SHP77 (cell line): Measurements from ENCODE around the gene C1orf198.

Experiments used
- DNase-seq, 2 experiments: peaks; one replicate each; lab custom pipeline; 2025; lab: John Stamatoyannopoulos, UW

Gene C1orf198

GRCh38 chr1:230867903-230868735 lies at the start of gene C1orf198:
Gene C1orf198 (minus strand): TSS chr1:230868521. CDS start chr1:230868512, 9 bp downstream.
- peak in 1 of 2 experiments; percentile 65 for DNase-seq

GRCh38 chr1:230917284-230918135 lies 49.2 kb upstream of the C1orf198 start:
- peak; percentile 79 to 83 for DNase-seq

GRCh38 chr1:230916587-230917283 lies 48.4 kb upstream of the C1orf198 start:
- DNase-seq, result no peak

GRCh38 chr1:230915078-230915477 lies 46.8 kb upstream of the C1orf198 start:
- DNase-seq, result no peak

GRCh38 chr1:230913496-230913895 lies 45.2 kb upstream of the C1orf198 start:
- DNase-seq, result no peak

- no peak for DNase-seq
Measured at GRCh38 chr1:230910755-230911117, 42.4 kb upstream of the C1orf198 start.

GRCh38 chr1:230909974-230910754 lies 41.8 kb upstream of the C1orf198 start:
- DNase-seq, result no peak

GRCh38 chr1:230907472-230908205 lies 39.3 kb upstream of the C1orf198 start:
- no peak for DNase-seq

- no peak for DNase-seq
Measured at GRCh38 chr1:230906226-230906625, 37.9 kb upstream of the C1orf198 start.

- no peak for DNase-seq
Measured at GRCh38 chr1:230905733-230906132, 37.4 kb upstream of the C1orf198 start.

GRCh38 chr1:230902349-230902923 lies 34.1 kb upstream of the C1orf198 start:
- DNase-seq, result no peak

- DNase-seq, result no peak
Measured at GRCh38 chr1:230901671-230902070, 33.4 kb upstream of the C1orf198 start.

GRCh38 chr1:230900984-230901383 lies 32.7 kb upstream of the C1orf198 start:
- DNase-seq, result no peak

- DNase-seq, result no peak
Measured at GRCh38 chr1:230899841-230900251, 31.5 kb upstream of the C1orf198 start.

GRCh38 chr1:230898748-230899147 lies 30.4 kb upstream of the C1orf198 start:
- DNase-seq, result no peak

- no peak for DNase-seq
Measured at GRCh38 chr1:230898144-230898543, 29.8 kb upstream of the C1orf198 start.

GRCh38 chr1:230896779-230897178 lies 28.5 kb upstream of the C1orf198 start:
- no peak for DNase-seq

- DNase-seq, result no peak
Measured at GRCh38 chr1:230895452-230895851, 27.1 kb upstream of the C1orf198 start.

- DNase-seq, result no peak
Measured at GRCh38 chr1:230894664-230895063, 26.3 kb upstream of the C1orf198 start.

GRCh38 chr1:230894032-230894431 lies 25.7 kb upstream of the C1orf198 start:
- no peak for DNase-seq
